Measurements from ENCODE around the gene BTBD3. TPM values are rescaled to one million over a fixed set of nuclear protein-coding genes. Genes with fewer than 3 reads are reported as not detected.

BTBD3 gene
- polyA plus RNA-seq, 3 donors, result 64.2 to 78.1 (median 71.6) TPM

GRCh38 chr20:11905460-11906179, 12.1 kb upstream of the BTBD3 start:
- no peak for DNase-seq (ENCODE audit: extremely low read depth in 1 of 11, low read depth in 9 of 11, low spot score in 4 of 11)

- DNase-seq (ENCODE audit: extremely low read depth in 1 of 11, low read depth in 9 of 11, low spot score in 4 of 11), result no peak
Measured at GRCh38 chr20:11906626-11907480, 10.8 kb upstream of the BTBD3 start.

GRCh38 chr20:11907621-11908020, 10.1 kb upstream of the BTBD3 start:
- no peak for DNase-seq (ENCODE audit: extremely low read depth in 1 of 11, low read depth in 9 of 11, low spot score in 4 of 11)

GRCh38 chr20:11912013-11912658, 5.6 kb upstream of the BTBD3 start:
- no peak for DNase-seq (ENCODE audit: extremely low read depth in 1 of 11, low read depth in 9 of 11, low spot score in 4 of 11)

GRCh38 chr20:11912659-11913415, 4.9 kb upstream of the BTBD3 start:
- no peak for DNase-seq (ENCODE audit: extremely low read depth in 1 of 11, low read depth in 9 of 11, low spot score in 4 of 11)

- DNase-seq (ENCODE audit: extremely low read depth in 1 of 11, low read depth in 9 of 11, low spot score in 4 of 11), result peak in 1 of 11 donors; percentile 38
Measured at GRCh38 chr20:11918391-11918845, 725 bp downstream of the BTBD3 start.

- peak in 3 of 11 donors; percentile 26 to 42 (median 40) for DNase-seq (ENCODE audit: extremely low read depth in 1 of 11, low read depth in 9 of 11, low spot score in 4 of 11)
Measured at GRCh38 chr20:11918981-11919380, 1.3 kb downstream of the BTBD3 start.

GRCh38 chr20:11919581-11919980, 1.9 kb downstream of the BTBD3 start:
- DNase-seq (ENCODE audit: extremely low read depth in 1 of 11, low read depth in 9 of 11, low spot score in 4 of 11), result no peak

GRCh38 chr20:11920083-11920482, 2.4 kb downstream of the BTBD3 start:
- DNase-seq (ENCODE audit: extremely low read depth in 1 of 11, low read depth in 9 of 11, low spot score in 4 of 11), result no peak

- DNase-seq (ENCODE audit: extremely low read depth in 1 of 11, low read depth in 9 of 11, low spot score in 4 of 11), result no peak
Measured at GRCh38 chr20:11921321-11921720, 3.6 kb downstream of the BTBD3 start.

GRCh38 chr20:11922561-11922960, 4.9 kb downstream of the BTBD3 start:
- no peak for DNase-seq (ENCODE audit: extremely low read depth in 1 of 11, low read depth in 9 of 11, low spot score in 4 of 11)

- DNase-seq (ENCODE audit: extremely low read depth in 1 of 11, low read depth in 9 of 11, low spot score in 4 of 11), result no peak
Measured at GRCh38 chr20:11924923-11925322, 7.2 kb downstream of the BTBD3 start.

GRCh38 chr20:11926292-11926998, 8.8 kb downstream of the BTBD3 start:
- no peak for DNase-seq (ENCODE audit: extremely low read depth in 1 of 11, low read depth in 9 of 11, low spot score in 4 of 11)

GRCh38 chr20:11929947-11930346, 12.3 kb downstream of the BTBD3 start:
- no peak for DNase-seq (ENCODE audit: extremely low read depth in 1 of 11, low read depth in 9 of 11, low spot score in 4 of 11)

GRCh38 chr20:11935212-11936154, 17.8 kb downstream of the BTBD3 start:
- no peak for DNase-seq (ENCODE audit: extremely low read depth in 1 of 11, low read depth in 9 of 11, low spot score in 4 of 11)

GRCh38 chr20:11936157-11936556, 18.5 kb downstream of the BTBD3 start:
- no peak for DNase-seq (ENCODE audit: extremely low read depth in 1 of 11, low read depth in 9 of 11, low spot score in 4 of 11)

- no peak for DNase-seq (ENCODE audit: extremely low read depth in 1 of 11, low read depth in 9 of 11, low spot score in 4 of 11)
Measured at GRCh38 chr20:11937230-11937629, 19.5 kb downstream of the BTBD3 start.
